ENCODE measurements around the gene DEPDC4.

GRCh38 chr12:100216337-100216736, 50.5 kb downstream of the DEPDC4 start:
- TF ChIP-seq ZNF416 (tag by site-specific recombination; IDR thresholded peaks at IDR 0.05): no peak
- no peak for TF ChIP-seq CTCF (tag by site-specific recombination; IDR thresholded peaks at IDR 0.05)

All from HEK293 (cell line).